Measurements from ENCODE around the gene TSPAN3.

Gene TSPAN3

GRCh38 chr15:77019521-77020331 is 51.2 kb downstream of the TSPAN3 start:
- whole genome bisulfite sequencing (ENCODE audit: extremely low coverage, insufficient coverage, low lambda C conversion rate) = no CpG with 5 or more reads among the region's 12 CpGs
- no peak overlapping the region for H2AK5ac ChIP-seq (ENCODE audit: low read length)
- DNase-seq = no peak

GRCh38 chr15:77018796-77019505 is 52.0 kb downstream of the TSPAN3 start:
- no peaks in the 10 kb centered on the region for H3K27me3 ChIP-seq (ENCODE audit: insufficient read depth, low read length, poor library complexity)
- H2BK5ac ChIP-seq (ENCODE audit: low read length) = no peak overlapping the region
- no peaks in the 10 kb centered on the region for H3K79me2 ChIP-seq (ENCODE audit: control insufficient read depth, insufficient read depth, low read length)
- no peak overlapping the region for H3K9ac ChIP-seq (ENCODE audit: low read length)
- H3K79me1 ChIP-seq (ENCODE audit: low read length) = no peaks in the 10 kb centered on the region
- no peaks in the 10 kb centered on the region for H3K36me3 ChIP-seq (ENCODE audit: control insufficient read depth, insufficient read depth, low read length)
- no peak overlapping the region for H3K4ac ChIP-seq (ENCODE audit: low read depth, low read length)
- no peak overlapping the region for H3K18ac ChIP-seq (ENCODE audit: low read length)
- no peak overlapping the region for H4K5ac ChIP-seq (ENCODE audit: low read length)
- no peak overlapping the region for H4K8ac ChIP-seq (ENCODE audit: low read depth, low read length)
- H3K4me3 ChIP-seq (ENCODE audit: low read length) = no peak overlapping the region
- no peak overlapping the region for H2BK120ac ChIP-seq (ENCODE audit: low read depth, low read length)
- no peak overlapping the region for H2AK5ac ChIP-seq (ENCODE audit: low read length)
- no peak overlapping the region for H3K27ac ChIP-seq (ENCODE audit: low read depth, low read length)
- no peak for DNase-seq
- H3K23ac ChIP-seq (ENCODE audit: low read length) = no peak overlapping the region
- H3K56ac ChIP-seq (ENCODE audit: low read length) = no peak overlapping the region
- no peaks in the 10 kb centered on the region for H3K4me1 ChIP-seq (ENCODE audit: control insufficient read depth, low read depth, low read length)
- no CpG with 5 or more reads among the region's 11 CpGs for WGBS (ENCODE audit: extremely low coverage, insufficient coverage, low lambda C conversion rate)
- no peak overlapping the region for H2BK15ac ChIP-seq (replicated peaks; ENCODE audit: low read depth)
- no peak overlapping the region for H3K4me2 ChIP-seq (ENCODE audit: low read length)

More at GRCh38 chr15:77019521-77020331, 51.2 kb downstream of the TSPAN3 start:
- no peak overlapping the region for H3K18ac ChIP-seq (ENCODE audit: low read length)
- no peak overlapping the region for H3K4me2 ChIP-seq (ENCODE audit: low read length)
- no peak overlapping the region for H2BK120ac ChIP-seq (ENCODE audit: low read depth, low read length)
- no peaks in the 10 kb centered on the region for H3K27me3 ChIP-seq (ENCODE audit: insufficient read depth, low read length, poor library complexity)
- no peak overlapping the region for H3K27ac ChIP-seq (ENCODE audit: low read depth, low read length)
- H3K56ac ChIP-seq (ENCODE audit: low read length) = no peak overlapping the region
- H2BK15ac ChIP-seq (replicated peaks; ENCODE audit: low read depth) = no peak overlapping the region
- H3K4ac ChIP-seq (ENCODE audit: low read depth, low read length) = no peak overlapping the region
- H4K8ac ChIP-seq (ENCODE audit: low read depth, low read length) = no peak overlapping the region
- H2BK5ac ChIP-seq (ENCODE audit: low read length) = no peak overlapping the region
- H3K4me1 ChIP-seq (ENCODE audit: control insufficient read depth, low read depth, low read length) = no peaks in the 10 kb centered on the region
- no peaks in the 10 kb centered on the region for H3K79me2 ChIP-seq (ENCODE audit: control insufficient read depth, insufficient read depth, low read length)
- no peaks in the 10 kb centered on the region for H3K79me1 ChIP-seq (ENCODE audit: low read length)
- H3K4me3 ChIP-seq (ENCODE audit: low read length) = no peak overlapping the region
- H4K5ac ChIP-seq (ENCODE audit: low read length) = no peak overlapping the region
- no peak overlapping the region for H3K9ac ChIP-seq (ENCODE audit: low read length)
- H3K36me3 ChIP-seq (ENCODE audit: control insufficient read depth, insufficient read depth, low read length) = no peaks in the 10 kb centered on the region
- H3K23ac ChIP-seq (ENCODE audit: low read length) = no peak overlapping the region

- Histone ChIP-seq H2BK5ac (ENCODE audit: low read length) (no peak overlapping the region), H3K27ac (ENCODE audit: low read depth, low read length) (no peak overlapping the region), H3K27me3 (ENCODE audit: insufficient read depth, low read length, poor library complexity) (no peaks in the 10 kb centered on the region), H4K5ac (ENCODE audit: low read length) (no peak overlapping the region), H3K18ac (ENCODE audit: low read length) (no peak overlapping the region), H3K4me2 (ENCODE audit: low read length) (no peak overlapping the region), H3K9ac (ENCODE audit: low read length) (no peak overlapping the region), H2AK5ac (ENCODE audit: low read length) (no peak overlapping the region), H3K4me3 (ENCODE audit: low read length) (no peak overlapping the region), H4K8ac (ENCODE audit: low read depth, low read length) (no peak overlapping the region), H3K23ac (ENCODE audit: low read length) (no peak overlapping the region), H3K79me1 (ENCODE audit: low read length) (no peaks in the 10 kb centered on the region), H2BK15ac (replicated peaks; ENCODE audit: low read depth) (no peak overlapping the region), H2BK120ac (ENCODE audit: low read depth, low read length) (no peak overlapping the region), H3K36me3 (ENCODE audit: control insufficient read depth, insufficient read depth, low read length) (no peaks in the 10 kb centered on the region), H3K79me2 (ENCODE audit: control insufficient read depth, insufficient read depth, low read length) (no peaks in the 10 kb centered on the region), H3K4ac (ENCODE audit: low read depth, low read length) (no peak overlapping the region), H3K56ac (ENCODE audit: low read length) (no peak overlapping the region), H3K4me1 (ENCODE audit: control insufficient read depth, low read depth, low read length) (no peaks in the 10 kb centered on the region)
- WGBS (ENCODE audit: extremely low coverage, insufficient coverage, low lambda C conversion rate) = no CpG with 5 or more reads among the region's 20 CpGs
- no peak for DNase-seq
These were observed 52.9 kb downstream of the TSPAN3 start for GRCh38 chr15:77017761-77018720.

GRCh38 chr15:77017091-77017660 is 53.7 kb downstream of the TSPAN3 start:
- Histone ChIP-seq H3K9ac (ENCODE audit: low read length) (no peak overlapping the region), H3K79me2 (ENCODE audit: control insufficient read depth, insufficient read depth, low read length) (no peaks in the 10 kb centered on the region), H3K79me1 (ENCODE audit: low read length) (no peaks in the 10 kb centered on the region), H3K4me2 (ENCODE audit: low read length) (no peak overlapping the region), H2AK5ac (ENCODE audit: low read length) (no peak overlapping the region), H3K56ac (ENCODE audit: low read length) (no peak overlapping the region), H3K18ac (ENCODE audit: low read length) (no peak overlapping the region), H2BK120ac (ENCODE audit: low read depth, low read length) (no peak overlapping the region), H3K4ac (ENCODE audit: low read depth, low read length) (no peak overlapping the region), H4K5ac (ENCODE audit: low read length) (no peak overlapping the region), H3K4me1 (ENCODE audit: control insufficient read depth, low read depth, low read length) (no peaks in the 10 kb centered on the region), H3K27me3 (ENCODE audit: insufficient read depth, low read length, poor library complexity) (no peaks in the 10 kb centered on the region), H3K4me3 (ENCODE audit: low read length) (no peak overlapping the region), H3K36me3 (ENCODE audit: control insufficient read depth, insufficient read depth, low read length) (no peaks in the 10 kb centered on the region), H3K27ac (ENCODE audit: low read depth, low read length) (no peak overlapping the region), H3K23ac (ENCODE audit: low read length) (no peak overlapping the region), H4K8ac (ENCODE audit: low read depth, low read length) (no peak overlapping the region), H2BK15ac (replicated peaks; ENCODE audit: low read depth) (no peak overlapping the region), H2BK5ac (ENCODE audit: low read length) (no peak overlapping the region)
- no CpG with 5 or more reads among the region's 7 CpGs for WGBS (ENCODE audit: extremely low coverage, insufficient coverage, low lambda C conversion rate)
- no peak for DNase-seq

- no CpG with 5 or more reads among the region's 3 CpGs for WGBS (ENCODE audit: extremely low coverage, insufficient coverage, low lambda C conversion rate)
- Histone ChIP-seq H3K36me3 (ENCODE audit: control insufficient read depth, insufficient read depth, low read length) (no peaks in the 10 kb centered on the region), H3K27ac (ENCODE audit: low read depth, low read length) (no peak overlapping the region), H3K4me3 (ENCODE audit: low read length) (no peak overlapping the region), H3K4me2 (ENCODE audit: low read length) (no peak overlapping the region), H2BK5ac (ENCODE audit: low read length) (no peak overlapping the region), H3K23ac (ENCODE audit: low read length) (no peak overlapping the region), H3K4me1 (ENCODE audit: control insufficient read depth, low read depth, low read length) (no peaks in the 10 kb centered on the region), H4K5ac (ENCODE audit: low read length) (no peak overlapping the region), H3K56ac (ENCODE audit: low read length) (no peak overlapping the region), H2BK15ac (replicated peaks; ENCODE audit: low read depth) (no peak overlapping the region), H3K18ac (ENCODE audit: low read length) (no peak overlapping the region), H2BK120ac (ENCODE audit: low read depth, low read length) (no peak overlapping the region), H3K9ac (ENCODE audit: low read length) (no peak overlapping the region), H3K4ac (ENCODE audit: low read depth, low read length) (no peak overlapping the region), H3K79me2 (ENCODE audit: control insufficient read depth, insufficient read depth, low read length) (no peaks in the 10 kb centered on the region), H3K79me1 (ENCODE audit: low read length) (no peaks in the 10 kb centered on the region), H2AK5ac (ENCODE audit: low read length) (no peak overlapping the region), H4K8ac (ENCODE audit: low read depth, low read length) (no peak overlapping the region), H3K27me3 (ENCODE audit: insufficient read depth, low read length, poor library complexity) (no peaks in the 10 kb centered on the region)
- DNase-seq = no peak
These were observed 54.6 kb downstream of the TSPAN3 start for GRCh38 chr15:77016321-77016695.

Measured in mesendoderm (in vitro differentiated cells).